Stimulated activated CD8-positive, alpha-beta memory T cell treated with anti-CD3 and anti-CD28 coated beads, Interleukin-4, amount 100 ng/mL, for 48 hours (primary cell): ENCODE results near the gene CMTM8.

Experiments
- DNase-seq: peaks from one replicate; pipeline ENCODE4 v3.0.0-alpha.2; 2020

Gene CMTM8

GRCh38 chr3:32309654-32310242 lies 71.3 kb downstream of the CMTM8 start:
- DNase-seq, result no peak

GRCh38 chr3:32310336-32310735 lies 71.9 kb downstream of the CMTM8 start:
- DNase-seq, result no peak

DNA sequence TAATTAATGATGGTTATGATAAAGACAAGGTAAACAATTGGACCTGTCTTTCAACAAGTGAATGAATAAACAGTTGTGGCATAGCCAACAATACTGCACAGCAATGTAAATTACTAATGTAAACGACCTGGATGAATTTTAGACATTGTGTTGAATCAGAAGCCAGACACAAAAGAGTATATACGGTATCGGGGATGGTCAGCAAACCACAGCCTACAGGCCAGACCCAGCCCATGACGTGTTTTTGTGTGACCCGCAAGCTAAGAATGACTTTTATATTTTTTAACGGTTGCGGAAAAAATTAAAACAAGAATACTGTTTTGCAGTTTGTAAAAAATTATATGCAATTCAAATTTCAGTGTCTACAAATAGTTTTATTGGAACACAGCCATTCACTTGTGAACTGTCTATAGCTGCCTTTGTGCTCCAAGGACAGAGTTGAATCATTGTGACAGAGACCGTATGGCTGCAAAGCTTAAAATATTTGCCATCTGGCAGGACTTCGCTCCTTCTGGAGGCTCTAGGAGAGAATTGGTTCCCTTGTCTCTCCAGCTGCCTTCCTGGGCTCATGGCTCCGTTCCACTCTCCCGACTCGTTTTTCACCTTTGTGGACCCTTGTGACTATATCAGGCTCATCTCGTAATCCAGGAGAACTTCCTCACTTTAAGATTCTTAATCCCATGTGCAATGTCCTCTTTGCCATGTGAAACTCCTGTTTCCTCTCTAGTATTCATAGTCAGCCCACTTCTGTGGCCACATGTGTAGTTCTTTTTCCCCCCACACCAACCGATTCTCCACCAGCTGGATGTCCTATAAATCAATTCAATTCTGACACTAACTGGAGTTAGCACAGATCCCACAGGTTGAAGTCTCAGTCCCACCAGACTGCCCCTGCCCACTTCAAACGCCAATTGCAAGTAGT lies 72.7 kb downstream of the CMTM8 start:
- DNase-seq, result no peak

DNA sequence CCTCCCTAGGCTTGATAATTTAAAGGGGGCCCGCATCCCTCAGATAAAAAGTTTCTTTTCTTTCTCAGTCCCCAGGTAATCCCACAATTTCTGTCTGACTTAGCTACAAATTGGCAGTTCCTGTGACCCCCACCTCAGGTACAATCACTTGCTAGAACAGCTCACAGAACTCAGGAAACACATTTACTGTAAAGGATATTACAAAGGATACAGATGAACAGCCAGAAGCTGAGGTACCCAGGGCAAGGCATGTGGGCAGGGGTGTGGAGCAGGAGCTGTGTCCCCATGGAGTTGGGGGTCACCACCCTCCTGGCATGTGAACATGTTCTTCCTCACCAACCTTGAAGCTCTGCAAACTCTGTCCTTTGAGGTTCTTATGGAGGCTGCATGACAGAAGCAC lies 73.8 kb downstream of the CMTM8 start:
- DNase-seq, result no peak

GRCh38 chr3:32313169-32313568 lies 74.7 kb downstream of the CMTM8 start:
- no peak for DNase-seq

DNA sequence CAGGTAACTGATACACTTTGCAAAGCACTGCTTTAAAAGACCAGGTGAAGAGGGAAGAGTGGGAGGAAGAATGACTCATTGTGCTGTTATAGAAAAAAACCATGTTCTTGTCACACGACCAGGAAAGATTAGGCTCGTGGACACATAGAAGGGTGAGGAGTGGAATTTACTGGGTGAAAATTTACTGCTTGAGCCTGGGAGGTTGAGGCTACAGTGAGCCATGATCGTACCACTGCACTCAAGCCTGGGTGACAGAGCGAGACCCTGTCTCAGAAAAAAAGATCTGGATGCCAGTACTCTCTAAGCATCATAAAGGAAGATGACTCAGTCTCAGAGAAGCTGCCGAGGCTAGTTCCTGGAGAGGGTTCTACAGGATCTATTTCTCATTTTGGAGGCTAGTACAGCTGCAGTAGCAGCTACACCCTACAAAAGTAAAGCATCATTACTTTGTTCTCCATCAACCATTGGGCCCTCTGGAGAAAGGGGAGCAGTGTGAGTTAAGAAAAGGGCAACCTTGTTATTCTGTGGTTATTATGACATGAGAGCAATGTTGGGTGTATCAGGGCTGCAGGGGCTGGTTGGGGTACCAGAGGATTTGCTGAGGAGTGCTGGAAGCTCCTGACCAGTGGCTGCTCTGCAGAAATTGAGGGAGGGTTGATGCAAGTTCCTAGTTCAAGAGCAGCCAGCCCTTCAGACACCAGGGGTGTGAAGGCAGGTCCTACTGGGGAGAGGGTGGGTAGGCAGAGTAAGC lies 75.4 kb downstream of the CMTM8 start:
- peak; percentile 31 for DNase-seq

- no peak for DNase-seq
These were observed 77.0 kb downstream of the CMTM8 start for GRCh38 chr3:32315441-32315840.

DNA sequence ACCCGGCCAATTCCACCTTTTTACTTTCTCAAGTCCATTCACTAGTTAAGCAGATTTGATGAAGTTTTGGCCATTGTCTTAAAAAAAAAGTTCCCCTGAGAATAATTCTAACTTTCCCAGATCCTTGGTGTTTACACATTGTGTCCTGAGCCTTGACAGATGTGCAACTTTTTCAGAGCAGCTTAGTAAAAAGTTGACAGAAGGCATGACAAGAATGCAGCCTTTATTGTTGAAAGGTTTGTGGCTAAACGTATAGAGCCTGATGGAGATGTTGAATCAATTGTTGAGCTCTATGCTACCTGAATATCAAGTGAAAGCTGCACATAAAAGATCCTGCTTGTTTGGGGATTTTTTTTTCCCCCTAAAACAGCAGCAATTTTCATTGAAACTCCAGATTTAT lies 77.8 kb downstream of the CMTM8 start:
- no peak for DNase-seq

- no peak for DNase-seq
These were observed 78.5 kb downstream of the CMTM8 start for GRCh38 chr3:32316976-32317375.

- DNase-seq, result no peak
These were observed 81.1 kb downstream of the CMTM8 start for GRCh38 chr3:32319607-32320006.

DNA sequence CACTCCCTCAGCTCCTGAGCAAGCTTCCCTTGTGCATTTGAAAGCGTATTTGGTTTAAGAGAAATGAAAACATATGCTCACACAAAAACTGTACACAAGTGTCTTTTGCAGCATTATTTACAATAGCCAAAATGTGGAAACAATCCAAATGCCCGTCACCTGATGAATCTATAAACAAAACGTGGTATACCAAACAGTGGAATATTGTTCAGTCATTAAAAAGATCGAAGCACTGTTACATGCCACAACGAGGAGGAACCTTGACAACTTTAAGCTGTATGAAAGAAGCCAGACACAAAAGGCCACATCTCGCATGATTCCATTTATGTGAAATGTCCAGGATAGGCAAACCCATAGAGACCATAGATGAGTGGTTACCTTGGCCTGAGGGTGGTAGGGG lies 81.6 kb downstream of the CMTM8 start:
- no peak for DNase-seq

DNA sequence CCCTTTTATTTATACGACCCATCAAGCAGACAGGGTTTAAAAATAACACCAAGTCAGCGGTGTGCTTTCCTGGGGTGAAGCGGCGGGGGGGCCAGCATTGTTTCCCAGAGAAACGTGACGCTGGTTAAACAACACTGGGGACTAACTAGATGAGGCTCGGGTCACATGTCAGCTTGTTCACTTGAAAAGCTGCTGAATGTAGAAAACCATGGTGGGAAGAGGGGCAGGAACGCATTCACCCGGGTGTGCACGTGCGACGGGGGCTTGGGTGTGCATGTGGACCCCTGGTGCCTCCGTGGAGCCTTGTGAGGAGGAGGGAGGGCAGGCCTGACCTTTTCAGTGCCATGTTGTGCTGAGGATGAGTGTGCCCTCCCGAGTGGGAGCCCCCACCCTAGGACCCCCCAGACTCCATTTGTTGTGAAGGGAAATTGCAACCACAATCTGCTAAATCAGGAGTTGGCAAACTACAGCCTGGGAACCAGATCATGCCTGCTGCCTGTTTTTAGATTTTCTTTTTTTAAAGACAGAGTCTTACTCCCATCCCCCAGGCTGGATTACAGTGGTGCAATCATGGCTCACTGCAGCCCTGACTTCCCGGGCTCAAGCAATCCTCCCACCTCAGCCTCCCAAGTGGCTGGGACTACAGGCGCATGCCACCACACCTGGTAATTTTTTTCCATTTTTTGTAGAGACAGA lies 82.8 kb downstream of the CMTM8 start:
- no peak for DNase-seq

DNA sequence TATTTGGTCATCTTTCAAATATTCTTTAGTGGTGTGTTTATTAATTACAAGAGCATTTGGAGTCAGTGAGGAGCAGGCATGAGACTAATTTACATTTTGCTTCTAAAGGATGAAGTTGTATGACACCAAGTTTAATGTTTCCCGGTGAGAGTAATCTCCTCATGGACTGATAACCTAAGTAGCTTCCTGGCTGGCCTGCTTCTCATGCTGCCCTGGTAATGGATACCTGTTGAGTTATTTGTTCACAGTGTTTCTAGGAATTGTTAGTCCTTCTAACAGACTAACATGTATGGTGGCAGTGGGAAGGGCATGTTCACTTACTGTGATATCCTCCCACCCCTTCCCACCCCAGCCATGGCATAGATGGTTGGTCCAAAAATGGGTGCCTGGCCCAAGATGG lies 83.8 kb downstream of the CMTM8 start:
- no peak for DNase-seq

- no peak for DNase-seq
These were observed 85.1 kb downstream of the CMTM8 start for GRCh38 chr3:32323604-32324003.

DNA sequence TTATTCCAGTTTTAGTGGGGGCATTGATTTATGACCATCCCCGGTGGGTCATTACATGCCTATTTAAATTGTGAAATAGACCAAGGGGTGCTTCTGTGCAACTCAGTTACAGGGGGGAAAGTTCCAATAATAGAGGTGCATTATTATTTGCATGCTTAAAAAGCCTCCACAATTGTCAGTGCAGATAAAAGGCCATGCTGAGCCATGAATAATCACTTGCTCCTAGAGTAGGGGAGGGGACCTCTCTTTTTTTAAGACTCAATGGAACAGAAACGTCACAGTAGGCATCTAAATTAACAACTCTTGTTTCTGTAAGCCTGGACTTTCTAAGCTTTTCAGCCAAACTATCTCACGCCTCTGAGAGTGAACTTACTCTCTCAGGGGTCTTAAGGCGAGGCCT lies 86.7 kb downstream of the CMTM8 start:
- DNase-seq, result no peak

- no peak for DNase-seq
These were observed 87.4 kb downstream of the CMTM8 start for GRCh38 chr3:32325927-32326326.

DNA sequence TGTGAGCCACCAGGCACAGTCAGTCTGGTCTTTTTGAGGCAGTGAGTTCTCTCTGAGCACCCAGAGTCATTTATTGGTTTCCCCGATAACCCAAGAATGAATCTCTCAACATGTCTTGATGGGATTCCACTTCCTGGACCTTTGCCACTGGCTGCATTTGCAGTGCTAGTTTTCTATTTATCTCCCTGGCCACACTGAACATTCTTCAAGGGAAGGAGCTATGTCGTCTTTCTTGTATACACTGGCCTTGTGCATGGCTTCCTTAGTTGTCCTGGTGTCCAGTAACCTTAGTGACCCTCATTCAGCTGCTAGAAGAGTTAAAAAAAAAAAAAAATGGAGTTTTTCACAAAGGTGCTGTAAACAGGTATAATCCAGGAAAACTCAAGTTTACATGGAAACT lies 88.3 kb downstream of the CMTM8 start:
- DNase-seq, result no peak

DNA sequence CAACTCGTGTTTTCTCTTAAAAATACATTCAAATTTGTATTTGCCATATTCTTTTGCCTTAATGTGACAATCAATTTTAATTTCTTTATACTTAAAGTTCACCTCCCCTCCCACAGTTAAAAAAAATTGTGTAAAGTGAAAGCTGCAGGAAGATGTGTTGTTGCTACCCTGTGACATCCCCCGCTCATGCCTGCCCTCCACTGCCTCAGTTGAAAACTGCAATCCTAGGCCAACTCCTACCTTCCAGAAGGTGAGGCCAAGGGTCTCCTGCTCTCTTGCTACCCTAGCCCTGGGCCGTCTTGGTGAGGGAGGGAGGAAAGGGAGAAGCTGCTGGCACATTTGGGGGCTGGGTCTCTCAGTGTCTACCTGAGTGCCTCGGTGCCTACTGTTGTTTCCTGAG lies 96.2 kb downstream of the CMTM8 start:
- peak; percentile 59 for DNase-seq

GRCh38 chr3:32335365-32336112 lies 97.1 kb downstream of the CMTM8 start:
- DNase-seq, result no peak

GRCh38 chr3:32336113-32336498 lies 97.6 kb downstream of the CMTM8 start:
- no peak for DNase-seq

DNA sequence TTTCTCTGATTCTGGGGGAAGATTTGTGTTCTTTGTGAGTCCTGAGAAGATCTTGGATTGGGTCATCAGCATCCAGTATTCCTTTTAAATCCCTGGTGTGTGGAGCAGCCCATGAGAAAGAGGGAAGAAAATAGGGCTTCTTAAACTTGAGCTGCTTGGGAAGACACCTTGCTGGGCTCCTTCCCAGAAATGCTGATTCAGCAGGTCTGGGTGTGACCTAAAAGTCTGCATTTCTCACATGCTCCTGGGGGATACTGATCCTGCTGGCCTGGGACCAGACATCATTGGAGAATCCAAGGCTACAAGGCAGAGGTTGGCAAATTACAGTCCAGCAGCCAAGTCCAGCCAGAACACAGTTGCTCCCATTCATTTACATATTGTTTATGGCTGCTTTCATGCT lies 99.0 kb downstream of the CMTM8 start:
- DNase-seq, result no peak

DNA sequence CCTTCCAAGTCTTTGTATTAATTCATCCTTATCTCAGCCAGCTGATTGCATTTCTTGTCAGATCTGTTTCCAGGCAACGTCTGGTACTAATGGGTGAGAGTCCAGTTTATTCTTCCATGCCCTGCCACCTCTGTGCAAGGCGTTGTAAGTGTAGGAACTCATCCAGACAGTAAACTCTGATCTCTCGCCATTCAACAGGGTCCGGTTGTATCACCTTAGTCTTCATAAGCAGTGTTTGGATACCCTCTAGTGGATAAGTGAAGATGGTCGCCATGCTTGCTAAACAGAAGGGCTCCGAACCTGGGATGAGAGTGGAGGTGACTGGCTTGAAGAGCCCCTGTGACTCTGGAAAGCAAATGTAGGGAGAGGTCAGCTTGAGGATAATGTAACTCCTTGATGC lies 101.6 kb downstream of the CMTM8 start:
- DNase-seq, result no peak
